Adrenal gland (tissue), 12 donors: ENCODE measurements around the gene STON2. TPM values are rescaled to one million over a fixed set of nuclear protein-coding genes. Genes with fewer than 3 reads are reported as not detected.

Experiments used
- DNase-seq, 7 donors: peaks; one replicate each; pipeline ENCODE4 v3.0.0-alpha.2; 2019 to 2020
- H3K27ac ChIP-seq, 5 donors: fragments of 200-600 bp; sonication (generic) in 4 of 5; 1 replicate in 3 of 5; 2 replicates in 2 of 5; pipeline versions ENCODE4 v1.5.1 to v1.8.0; 2016 to 2020; ENCODE audit warnings: mild to moderate bottlenecking in 1 of 5
- H3K27me3 ChIP-seq: fragments of 200-600 bp; 2 replicates; pipeline ENCODE4 v1.8.0; 2021
- H3K36me3 ChIP-seq, 2 donors: fragments of 200-600 bp; replicated peaks in 1 of 2; 1 replicate in 1 of 2; 2 replicates in 1 of 2; pipeline versions ENCODE4 v1.5.1 to v1.8.0; 2018 to 2022
- H3K4me1 ChIP-seq, 2 donors: fragments of 200-600 bp; replicated peaks in 1 of 2; 1 replicate in 1 of 2; 2 replicates in 1 of 2; pipeline versions ENCODE4 v1.5.1 to v1.8.0; 2018 to 2021
- H3K4me3 ChIP-seq, 4 donors: fragments of 200-600 bp; sonication (generic) in 3 of 4; one replicate each; pipeline ENCODE4 v1.5.1; 2016 to 2018
- H3K9me3 ChIP-seq, 3 donors: fragments of 200-600 bp; sonication (generic) in 1 of 3; replicated peaks in 1 of 3; 1 replicate in 2 of 3; 2 replicates in 1 of 3; pipeline versions ENCODE4 v1.5.1 to v1.8.0; 2016 to 2021
- POLR2A ChIP-seq, 2 donors: fragments of 450-650 bp; IDR thresholded peaks; one replicate each; pipeline ENCODE4 v1.6.1; 2017; ENCODE audit warnings: antibody characterized with exemption in 2 of 2, mild to moderate bottlenecking in 2 of 2, moderate library complexity in 1 of 2
- WGBS, 4 donors: extraction: QIAGEN DNeasy Blood & Tissue Kit in 2 of 4; methylation state at CpG; one replicate each; pipeline versions ENCODE4 v1.1.5 to v1.1.7; 2013 to 2017; 5-methylcytosine and 5-hydroxymethylcytosine counted together
- intact Hi-C, 2 donors: fragments of 100-400 bp; cut with DNase I; formaldehyde crosslinking; loops; one replicate each; pipeline versions ENCODE4 v1.14.1 to v1.15.0; 2022 to 2023
- polyA plus RNA-seq, 3 donors: library from polyadenylated mRNA; stranded (reverse); fragments of 200-250 nt in 2 of 3; fragments of 350-450 nt in 1 of 3; fragmentation: Illumina TruSeq in 1 of 3; extraction: RNeasy Lipid Tissue Mini Kit (QIAGEN cat#74804) in 1 of 3; gene quantifications; one replicate each; pipeline ENCODE4 v1.2.3, GENCODE V29; 2013 to 2014
- total RNA-seq, 9 donors: library from RNA; depleted of rRNA in 4 of 9; stranded (reverse); fragments of >200 nt in 4 of 9; fragments of 120-200 nt in 1 of 9; fragmentation: NEBNext Ultra II Directional in 1 of 9; extraction: Animal tissue kit (Norgen Biotek cat#: 25700) in 1 of 9; gene quantifications; one replicate each; pipeline versions ENCODE4 v1.1.0 to v1.2.4, GENCODE V29; 2013 to 2023
- TF ChIP-seq, protein P1 (sequence below), 6 experiments: fragments of 450-650 bp in 4 of 6; fragments of 200-600 bp in 2 of 6; sonication (generic) in 1 of 6; IDR thresholded peaks; 1 replicate in 5 of 6; 2 replicates in 1 of 6; pipeline versions ENCODE4 v1.5.1 to v1.8.0; 2016 to 2021; ENCODE audit warnings: antibody characterized with exemption in 6 of 6, mild to moderate bottlenecking in 2 of 6, moderate library complexity in 1 of 6
- donor health status: healthy with polysubstance abuse.
- donor health status: Bipolar disorder and iron deficiency.
- donor health status: DM: yes; HTN: yes; CAD: no.
- donor health status: DM: no; HTN: no; CAD: no.
- donor health status: DM: no; HTN: no; CAD: no.
- donor health status: DM: yes; HTN: yes; CAD: no.

The STON2 gene
- total and polyA plus RNA-seq, 12 donors = 0.62 to 15.4 (median 6.7) TPM

- Histone ChIP-seq H3K27ac (no peak overlapping the region), H3K36me3 (no peaks in the 10 kb centered on the region), H3K4me1 (no peaks in the 10 kb centered on the region), H3K4me3 (no peak overlapping the region), H3K9me3 (no peaks in the 10 kb centered on the region), H3K27me3 (no peaks in the 10 kb centered on the region)
- DNase-seq = no peak
- intact Hi-C loops = loop anchor here in 1 of 2 donors (5.0 kb wide), 1 partner anchor 175 kb away; no protein-coding TSS in a partner anchor
- TF ChIP-seq, protein P1, sequence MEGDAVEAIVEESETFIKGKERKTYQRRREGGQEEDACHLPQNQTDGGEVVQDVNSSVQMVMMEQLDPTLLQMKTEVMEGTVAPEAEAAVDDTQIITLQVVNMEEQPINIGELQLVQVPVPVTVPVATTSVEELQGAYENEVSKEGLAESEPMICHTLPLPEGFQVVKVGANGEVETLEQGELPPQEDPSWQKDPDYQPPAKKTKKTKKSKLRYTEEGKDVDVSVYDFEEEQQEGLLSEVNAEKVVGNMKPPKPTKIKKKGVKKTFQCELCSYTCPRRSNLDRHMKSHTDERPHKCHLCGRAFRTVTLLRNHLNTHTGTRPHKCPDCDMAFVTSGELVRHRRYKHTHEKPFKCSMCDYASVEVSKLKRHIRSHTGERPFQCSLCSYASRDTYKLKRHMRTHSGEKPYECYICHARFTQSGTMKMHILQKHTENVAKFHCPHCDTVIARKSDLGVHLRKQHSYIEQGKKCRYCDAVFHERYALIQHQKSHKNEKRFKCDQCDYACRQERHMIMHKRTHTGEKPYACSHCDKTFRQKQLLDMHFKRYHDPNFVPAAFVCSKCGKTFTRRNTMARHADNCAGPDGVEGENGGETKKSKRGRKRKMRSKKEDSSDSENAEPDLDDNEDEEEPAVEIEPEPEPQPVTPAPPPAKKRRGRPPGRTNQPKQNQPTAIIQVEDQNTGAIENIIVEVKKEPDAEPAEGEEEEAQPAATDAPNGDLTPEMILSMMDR (IDR thresholded peaks at IDR 0.05) = no peak
- TF ChIP-seq POLR2A (IDR thresholded peaks at IDR 0.05) = no peak
- WGBS, 4 donors = 88 to 97% (median 92%) methylated on average over 10 to 12 of the region's 12 CpGs
Measured at GRCh38 chr14:81277096-81277495, 123.0 kb downstream of the STON2 start.

DNA sequence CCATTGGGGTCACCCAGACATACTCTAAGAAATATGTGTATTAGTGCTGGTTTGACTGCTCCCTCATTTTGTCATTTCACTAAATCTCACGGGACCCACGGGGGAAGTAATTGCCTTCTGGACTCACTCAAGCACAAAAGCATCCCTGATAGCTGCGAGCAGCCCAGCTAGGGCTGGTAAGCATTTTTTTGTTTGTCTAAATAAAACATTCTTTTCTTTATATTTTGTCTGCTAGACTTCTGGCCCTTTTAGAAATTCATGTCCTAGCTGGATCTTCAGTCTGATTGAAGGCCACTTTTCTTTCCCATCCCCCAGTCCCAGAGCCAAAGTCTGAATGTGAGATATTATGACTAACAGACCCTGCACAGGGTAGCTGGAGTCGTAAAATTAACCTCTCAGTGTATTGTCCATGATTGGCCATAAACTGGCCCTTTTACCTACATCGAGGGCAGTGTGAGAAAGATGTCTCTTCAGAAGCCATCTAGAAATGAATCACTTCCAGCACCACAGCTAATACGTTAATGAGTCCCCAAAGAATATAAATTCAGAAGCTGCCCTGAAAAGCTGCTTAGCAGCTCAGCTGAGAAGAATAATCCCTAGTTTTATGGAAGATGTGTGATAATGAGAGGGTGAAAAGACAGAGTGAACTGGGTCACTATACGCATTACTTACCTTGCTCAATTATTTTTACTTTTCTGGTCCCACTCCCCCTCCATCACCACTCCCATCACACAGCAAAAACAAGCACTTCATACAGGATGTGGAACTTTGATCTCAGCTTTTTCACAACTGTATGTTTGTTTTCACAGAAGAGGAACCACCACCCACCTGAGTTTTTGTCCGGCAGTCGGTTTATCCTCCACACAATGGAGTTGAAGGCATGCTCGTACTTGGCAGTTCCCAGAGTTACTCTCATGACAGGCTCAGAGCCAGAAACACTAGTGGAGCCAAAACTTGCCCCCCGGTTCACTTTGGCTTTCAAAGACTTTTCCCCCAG lies 123.8 kb downstream of the STON2 start:
- Histone ChIP-seq H3K27me3 (no peaks in the 10 kb centered on the region), H3K9me3 (no peaks in the 10 kb centered on the region), H3K27ac (no peak overlapping the region), H3K36me3 (no peaks in the 10 kb centered on the region), H3K4me3 (no peak overlapping the region), H3K4me1 (no peaks in the 10 kb centered on the region)
- intact Hi-C loops = loop anchor here in 1 of 2 donors (5.0 kb wide), 1 partner anchor 176 kb away; no protein-coding TSS in a partner anchor
- 66 to 77% (median 75%) methylated on average over 11 of the region's 11 CpGs for WGBS, 4 donors
- TF ChIP-seq, protein P1 (IDR thresholded peaks at IDR 0.05) = no peak
- no peak for TF ChIP-seq POLR2A (IDR thresholded peaks at IDR 0.05)
- DNase-seq = no peak

- Histone ChIP-seq H3K9me3 (no peaks in the 10 kb centered on the region), H3K4me1 (no peaks in the 10 kb centered on the region), H3K27me3 (no peaks in the 10 kb centered on the region), H3K4me3 (no peak overlapping the region), H3K27ac (no peak overlapping the region), H3K36me3 (no peaks in the 10 kb centered on the region)
- intact Hi-C loops = loop anchor here in 1 of 2 donors (5.0 kb wide), 1 partner anchor 177 kb away; no protein-coding TSS in a partner anchor
- WGBS, 4 donors = 57 to 64% (median 60%) methylated on average over 13 of the region's 13 CpGs
- DNase-seq = no peak
- no peak for TF ChIP-seq POLR2A (IDR thresholded peaks at IDR 0.05)
- TF ChIP-seq, protein P1 (IDR thresholded peaks at IDR 0.05) = no peak
Measured at GRCh38 chr14:81275305-81276072, 124.6 kb downstream of the STON2 start.
